ENCODE results near the gene RALB.
A peak's percentile ranks its signal among the peaks of the same experiment; 100 is the strongest.
"Not testable (repeated sequence)": the region's sequence is repeated elsewhere in the genome, so short reads cannot be mapped to it uniquely, and the experiment has no call there.

Gene RALB

GRCh38 chr2:120224735-120225548 lies 27.7 kb upstream of the RALB start:
- DNase-seq (ENCODE audit: low read depth), result no peak

- no peak for DNase-seq (ENCODE audit: low read depth)
These were observed 27.0 kb upstream of the RALB start for GRCh38 chr2:120225549-120226065.

GRCh38 chr2:120226316-120226715 lies 26.3 kb upstream of the RALB start:
- DNase-seq (ENCODE audit: low read depth), result no peak

GRCh38 chr2:120227111-120227991 lies 25.3 kb upstream of the RALB start:
- no peak for DNase-seq (ENCODE audit: low read depth)

GRCh38 chr2:120228503-120228902 lies 24.1 kb upstream of the RALB start:
- no peak for DNase-seq (ENCODE audit: low read depth)

- DNase-seq (ENCODE audit: low read depth), result no peak
These were observed 23.3 kb upstream of the RALB start for GRCh38 chr2:120229341-120229740.

GRCh38 chr2:120230515-120231471 lies 21.9 kb upstream of the RALB start:
- DNase-seq (ENCODE audit: low read depth), result no peak

- DNase-seq (ENCODE audit: low read depth), result no peak
These were observed 21.1 kb upstream of the RALB start for GRCh38 chr2:120231564-120231973.

- no peak for DNase-seq (ENCODE audit: low read depth)
These were observed 20.5 kb upstream of the RALB start for GRCh38 chr2:120231974-120232635.

GRCh38 chr2:120233292-120233691 lies 19.4 kb upstream of the RALB start:
- no peak for DNase-seq (ENCODE audit: low read depth)

- DNase-seq (ENCODE audit: low read depth), result not testable (repeated sequence)
These were observed 17.5 kb upstream of the RALB start for GRCh38 chr2:120235158-120235557.

- DNase-seq (ENCODE audit: low read depth), result no peak
These were observed 17.0 kb upstream of the RALB start for GRCh38 chr2:120235681-120236080.

- DNase-seq (ENCODE audit: low read depth), result no peak
These were observed 16.3 kb upstream of the RALB start for GRCh38 chr2:120236316-120236715.

GRCh38 chr2:120236791-120237190 lies 15.9 kb upstream of the RALB start:
- no peak for DNase-seq (ENCODE audit: low read depth)

- DNase-seq (ENCODE audit: low read depth), result peak; percentile 97
These were observed 15.2 kb upstream of the RALB start for GRCh38 chr2:120237491-120237902.

GRCh38 chr2:120238728-120239487 lies 13.7 kb upstream of the RALB start:
- DNase-seq (ENCODE audit: low read depth), result peak; percentile 98

GRCh38 chr2:120239488-120240287 lies 13.0 kb upstream of the RALB start:
- peak; percentile 93 for DNase-seq (ENCODE audit: low read depth)

GRCh38 chr2:120240901-120241429 lies 11.7 kb upstream of the RALB start:
- DNase-seq (ENCODE audit: low read depth), result no peak

GRCh38 chr2:120241684-120242083 lies 11.0 kb upstream of the RALB start:
- no peak for DNase-seq (ENCODE audit: low read depth)
